Sigmoid colon (tissue), 4 donors: ENCODE results near the gene RAI14.

Source experiments
- EP300 ChIP-seq, 4 donors: sonication (generic); formaldehyde crosslinking; IDR thresholded peaks; one replicate each; pipeline ENCODE4 v1.6.1; 2017; ENCODE audit warnings: antibody characterized with exemption in 4 of 4
- POLR2A ChIP-seq, 2 donors: fragments of 450-650 bp; IDR thresholded peaks; one replicate each; pipeline ENCODE4 v1.6.1; 2016; ENCODE audit warnings: antibody characterized with exemption in 2 of 2, mild to moderate bottlenecking in 2 of 2, moderate library complexity in 2 of 2
- POLR2AphosphoS5 ChIP-seq, 4 donors: sonication (generic); formaldehyde crosslinking; IDR thresholded peaks; one replicate each; pipeline ENCODE4 v1.6.1; 2017; ENCODE audit warnings: antibody characterized with exemption in 4 of 4
- TF ChIP-seq, protein P1 (sequence below), 4 experiments: fragments of 450-650 bp in 3 of 4; fragments of 200-600 bp in 1 of 4; IDR thresholded peaks; one replicate each; pipeline ENCODE4 v1.5.1; 2016 to 2019; ENCODE audit warnings: antibody characterized with exemption in 4 of 4, mild to moderate bottlenecking in 3 of 4, moderate library complexity in 2 of 4

DNA sequence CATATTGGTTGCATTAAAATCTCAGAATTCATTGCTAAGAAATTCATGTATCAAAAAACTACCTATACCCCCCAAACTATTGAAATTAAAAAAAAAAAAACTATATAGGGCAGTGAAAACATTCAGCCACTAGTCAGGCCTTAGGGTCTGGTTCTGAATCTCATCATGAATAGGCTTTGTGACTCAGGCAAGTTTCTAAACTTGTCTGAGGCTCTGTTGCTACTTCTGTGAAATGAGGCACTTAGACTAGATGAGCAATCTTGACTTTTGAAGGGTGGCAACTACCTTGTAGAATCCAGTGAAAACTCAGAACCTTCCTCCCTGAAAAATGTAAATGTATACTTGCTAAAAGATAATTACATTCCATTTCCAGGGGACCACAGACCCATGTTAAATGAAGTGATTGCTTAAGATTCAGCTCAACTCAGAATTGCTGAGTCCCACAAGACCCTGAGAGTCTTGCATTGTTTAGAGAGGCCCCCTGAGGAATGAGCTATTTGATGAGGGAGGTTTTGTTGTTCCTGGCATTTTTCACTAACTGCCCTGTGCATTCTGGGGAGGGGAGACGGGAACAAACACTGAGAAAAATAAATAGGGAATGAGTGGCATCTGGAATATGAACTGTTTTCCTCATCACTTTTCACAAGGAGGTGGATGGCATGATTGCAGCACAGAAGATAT, 29.5 kb downstream of the RAI14 start:
- TF ChIP-seq EP300 (IDR thresholded peaks at IDR 0.05) (no peak), POLR2AphosphoS5 (IDR thresholded peaks at IDR 0.05) (no peak), POLR2A (IDR thresholded peaks at IDR 0.05) (no peak)
- TF ChIP-seq, protein P1, sequence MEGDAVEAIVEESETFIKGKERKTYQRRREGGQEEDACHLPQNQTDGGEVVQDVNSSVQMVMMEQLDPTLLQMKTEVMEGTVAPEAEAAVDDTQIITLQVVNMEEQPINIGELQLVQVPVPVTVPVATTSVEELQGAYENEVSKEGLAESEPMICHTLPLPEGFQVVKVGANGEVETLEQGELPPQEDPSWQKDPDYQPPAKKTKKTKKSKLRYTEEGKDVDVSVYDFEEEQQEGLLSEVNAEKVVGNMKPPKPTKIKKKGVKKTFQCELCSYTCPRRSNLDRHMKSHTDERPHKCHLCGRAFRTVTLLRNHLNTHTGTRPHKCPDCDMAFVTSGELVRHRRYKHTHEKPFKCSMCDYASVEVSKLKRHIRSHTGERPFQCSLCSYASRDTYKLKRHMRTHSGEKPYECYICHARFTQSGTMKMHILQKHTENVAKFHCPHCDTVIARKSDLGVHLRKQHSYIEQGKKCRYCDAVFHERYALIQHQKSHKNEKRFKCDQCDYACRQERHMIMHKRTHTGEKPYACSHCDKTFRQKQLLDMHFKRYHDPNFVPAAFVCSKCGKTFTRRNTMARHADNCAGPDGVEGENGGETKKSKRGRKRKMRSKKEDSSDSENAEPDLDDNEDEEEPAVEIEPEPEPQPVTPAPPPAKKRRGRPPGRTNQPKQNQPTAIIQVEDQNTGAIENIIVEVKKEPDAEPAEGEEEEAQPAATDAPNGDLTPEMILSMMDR (IDR thresholded peaks at IDR 0.05) = no peak
